H1 (cell line): ENCODE data around the gene AP2B1.

ENCODE experiments used
- CBX5 ChIP-seq: fragments of 300-800, 300-1000 bp; sonication (generic); IDR thresholded peaks from 2 replicates; pipeline ENCODE4 v1.7.1; 2016; ENCODE audit warnings: antibody characterized with exemption, low read length, low read depth
- E2F6 ChIP-seq: IDR thresholded peaks from 2 replicates; pipeline ENCODE4 v1.6.1; 2012; ENCODE audit warnings: inconsistent platforms
- EZH2 ChIP-seq: fragments of 200-600 bp; sonication (generic); IDR thresholded peaks from 2 replicates; pipeline ENCODE4 v1.7.1; 2012; ENCODE audit warnings: low read depth, mild to moderate bottlenecking, moderate library complexity, low read length, inconsistent platforms; ENCODE audit not compliant: severe bottlenecking
- JUN ChIP-seq: IDR thresholded peaks from 2 replicates; pipeline ENCODE4 v1.6.1; 2011; ENCODE audit warnings: low read depth, mild to moderate bottlenecking, improper control_type of control experiment, low read length
- POLR2A ChIP-seq, 2 experiments: IDR thresholded peaks; 1 replicate in 1 of 2; 2 replicates in 1 of 2; pipeline ENCODE4 v1.6.1; 2011; ENCODE audit warnings: low read depth in 2 of 2, low read length in 2 of 2, mild to moderate bottlenecking in 2 of 2; ENCODE audit errors: control extremely low read depth in 1 of 2
- POLR2AphosphoS5 ChIP-seq: IDR thresholded peaks from 2 replicates; pipeline ENCODE4 v1.6.1; 2011; ENCODE audit warnings: low read depth, low read length
- SIN3A ChIP-seq, 2 experiments: IDR thresholded peaks in 1 of 2; conservative IDR thresholded peaks in 1 of 2; 2 replicates each; pipeline ENCODE4 v1.6.1; 2011 to 2012; ENCODE audit warnings: low read length in 2 of 2, improper control_type of control experiment in 1 of 2, low read depth in 1 of 2, mild to moderate bottlenecking in 1 of 2
- SP1 ChIP-seq: IDR thresholded peaks from 2 replicates; pipeline ENCODE4 v1.6.1; 2011; ENCODE audit warnings: low read depth, low read length
- SP2 ChIP-seq: IDR thresholded peaks from 2 replicates; pipeline ENCODE4 v1.6.1; 2012; ENCODE audit warnings: mild to moderate bottlenecking, low read length, inconsistent platforms
- TF ChIP-seq, protein P1 (sequence below), 3 experiments: IDR thresholded peaks; 1 replicate in 2 of 3; 2 replicates in 1 of 3; pipeline versions ENCODE4 v1.5.1 to v1.6.1; 2011; ENCODE audit warnings: low read length in 3 of 3, mild to moderate bottlenecking in 3 of 3, inconsistent platforms in 2 of 3, low read depth in 1 of 3, moderate library complexity in 1 of 3; ENCODE audit not compliant: insufficient read depth in 1 of 3; ENCODE audit errors: control extremely low read depth in 1 of 3

DNA sequence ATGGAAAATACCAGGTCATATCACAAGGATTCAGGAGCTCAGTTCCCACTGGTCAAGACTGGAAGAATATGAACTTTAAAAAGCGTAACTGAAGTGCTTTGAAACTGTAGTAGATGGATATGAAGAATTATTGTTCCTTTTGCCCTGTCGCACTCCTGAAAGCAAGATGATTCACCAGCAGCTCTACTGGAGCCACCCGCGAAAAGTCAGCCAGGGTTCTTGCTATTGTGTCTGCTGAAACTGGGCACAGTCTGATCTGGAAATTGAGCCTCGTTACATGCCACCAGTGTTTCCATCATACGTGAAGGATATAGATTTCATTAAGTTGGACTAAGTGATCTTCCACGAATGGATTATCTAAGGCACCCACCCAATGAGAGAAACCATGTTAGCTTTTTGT is 16.6 kb downstream of the AP2B1 start:
- TF ChIP-seq CBX5, result no peak
- TF ChIP-seq EZH2, result no peak
- no peak for TF ChIP-seq SIN3A (conservative IDR thresholded peaks at IDR 0.05 in 1 of 2, IDR thresholded peaks at IDR 0.05 in 1 of 2; ENCODE audit: low read depth in 1 of 2, low read length in 2 of 2)
- TF ChIP-seq, protein P1, sequence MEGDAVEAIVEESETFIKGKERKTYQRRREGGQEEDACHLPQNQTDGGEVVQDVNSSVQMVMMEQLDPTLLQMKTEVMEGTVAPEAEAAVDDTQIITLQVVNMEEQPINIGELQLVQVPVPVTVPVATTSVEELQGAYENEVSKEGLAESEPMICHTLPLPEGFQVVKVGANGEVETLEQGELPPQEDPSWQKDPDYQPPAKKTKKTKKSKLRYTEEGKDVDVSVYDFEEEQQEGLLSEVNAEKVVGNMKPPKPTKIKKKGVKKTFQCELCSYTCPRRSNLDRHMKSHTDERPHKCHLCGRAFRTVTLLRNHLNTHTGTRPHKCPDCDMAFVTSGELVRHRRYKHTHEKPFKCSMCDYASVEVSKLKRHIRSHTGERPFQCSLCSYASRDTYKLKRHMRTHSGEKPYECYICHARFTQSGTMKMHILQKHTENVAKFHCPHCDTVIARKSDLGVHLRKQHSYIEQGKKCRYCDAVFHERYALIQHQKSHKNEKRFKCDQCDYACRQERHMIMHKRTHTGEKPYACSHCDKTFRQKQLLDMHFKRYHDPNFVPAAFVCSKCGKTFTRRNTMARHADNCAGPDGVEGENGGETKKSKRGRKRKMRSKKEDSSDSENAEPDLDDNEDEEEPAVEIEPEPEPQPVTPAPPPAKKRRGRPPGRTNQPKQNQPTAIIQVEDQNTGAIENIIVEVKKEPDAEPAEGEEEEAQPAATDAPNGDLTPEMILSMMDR (IDR thresholded peaks at IDR 0.05; ENCODE audit: control extremely low read depth in 1 of 3, insufficient read depth in 1 of 3, low read depth in 1 of 3, low read length in 3 of 3), result no peak
- TF ChIP-seq E2F6, result no peak
- no peak for TF ChIP-seq POLR2AphosphoS5
- no peak for TF ChIP-seq JUN
- no peak for TF ChIP-seq POLR2A (IDR thresholded peaks at IDR 0.05; ENCODE audit: control extremely low read depth in 1 of 2, low read depth in 2 of 2, low read length in 2 of 2)
- TF ChIP-seq SP2, result no peak
- no peak for TF ChIP-seq SP1
